Lower leg skin (tissue), 4 donors: Measurements from ENCODE around the gene RTN4RL2. TPM values are rescaled to one million over a fixed set of nuclear protein-coding genes. Genes with fewer than 3 reads are reported as not detected.

ENCODE experiments used
- DNase-seq, 2 donors: peaks; one replicate each; pipeline ENCODE4 v3.0.0-alpha.2; 2019; ENCODE audit warnings: low spot score in 2 of 2
- H3K4me3 ChIP-seq: fragments of 200-600 bp; sonication (generic); 2 replicates; pipeline ENCODE4 v1.5.1; 2017; ENCODE audit warnings: mild to moderate bottlenecking, low read depth; ENCODE audit not compliant: poor library complexity, severe bottlenecking
- CTCF ChIP-seq, 3 donors: fragments of 450-650 bp; IDR thresholded peaks; one replicate each; pipeline ENCODE4 v1.5.1; 2016; ENCODE audit warnings: antibody characterized with exemption in 3 of 3, mild to moderate bottlenecking in 3 of 3, moderate library complexity in 2 of 3
- POLR2A ChIP-seq, 2 donors: fragments of 450-650 bp; IDR thresholded peaks; one replicate each; pipeline ENCODE4 v1.6.1; 2016 to 2017; ENCODE audit warnings: antibody characterized with exemption in 2 of 2, mild to moderate bottlenecking in 1 of 2, moderate library complexity in 1 of 2
- WGBS, 2 donors: methylation state at CpG; one replicate each; pipeline ENCODE4 v1.1.5; 2018; 5-methylcytosine and 5-hydroxymethylcytosine counted together
- intact Hi-C: fragments of 100-400 bp; cut with DNase I; formaldehyde crosslinking; loops from one replicate; pipeline ENCODE4 v1.15.0; 2023; ENCODE audit warnings: low total_unique reads
- total RNA-seq, 4 donors: library from RNA; depleted of rRNA; stranded (reverse); fragments of >200 nt; gene quantifications; one replicate each; pipeline ENCODE4 v1.1.0, GENCODE V29; 2016

Gene RTN4RL2
- total RNA-seq, 4 donors from 2014 or later = 0.55 to 3.6 (median 2.3) TPM

- no peak overlapping the region for H3K4me3 ChIP-seq
- intact Hi-C loops = no loop called here
- DNase-seq = no peak
- WGBS, 2 donors = 29 to 52% methylated on average over 51 to 52 of the region's 52 CpGs
- TF ChIP-seq POLR2A (IDR thresholded peaks at IDR 0.05) = no peak
- no peak for TF ChIP-seq CTCF (IDR thresholded peaks at IDR 0.05)
Measured at GRCh38 chr11:57482782-57483561, 22.6 kb downstream of the RTN4RL2 start.

DNA sequence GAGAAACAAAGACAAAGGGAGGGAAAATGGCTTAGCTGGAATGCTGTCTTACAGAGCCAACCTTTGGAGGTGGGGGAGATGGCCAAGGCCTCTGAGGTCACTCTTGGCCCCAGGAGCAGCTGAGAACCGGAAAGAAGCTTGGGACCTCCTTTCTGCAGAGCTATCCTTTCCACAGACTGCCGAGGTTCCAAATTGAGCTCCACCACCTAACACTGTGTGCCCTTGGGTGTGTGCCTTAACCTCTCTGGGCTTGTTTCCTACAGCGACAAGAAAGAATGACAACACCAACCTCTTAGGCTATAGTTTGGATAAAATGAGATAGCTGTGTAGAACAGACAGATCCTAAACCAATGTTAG, 23.2 kb downstream of the RTN4RL2 start:
- intact Hi-C loops = no loop called here
- DNase-seq = no peak
- WGBS, 2 donors = 66% methylated on average over 3 of the region's 3 CpGs
- TF ChIP-seq CTCF (IDR thresholded peaks at IDR 0.05) (no peak), POLR2A (IDR thresholded peaks at IDR 0.05) (no peak)
- H3K4me3 ChIP-seq = no peak overlapping the region

GRCh38 chr11:57484141-57484710, 23.9 kb downstream of the RTN4RL2 start:
- 57 to 61% methylated on average over 7 of the region's 7 CpGs for WGBS, 2 donors
- no peak overlapping the region for H3K4me3 ChIP-seq
- intact Hi-C loops = no loop called here
- DNase-seq = no peak
- TF ChIP-seq POLR2A (IDR thresholded peaks at IDR 0.05) (no peak), CTCF (IDR thresholded peaks at IDR 0.05) (no peak)

DNA sequence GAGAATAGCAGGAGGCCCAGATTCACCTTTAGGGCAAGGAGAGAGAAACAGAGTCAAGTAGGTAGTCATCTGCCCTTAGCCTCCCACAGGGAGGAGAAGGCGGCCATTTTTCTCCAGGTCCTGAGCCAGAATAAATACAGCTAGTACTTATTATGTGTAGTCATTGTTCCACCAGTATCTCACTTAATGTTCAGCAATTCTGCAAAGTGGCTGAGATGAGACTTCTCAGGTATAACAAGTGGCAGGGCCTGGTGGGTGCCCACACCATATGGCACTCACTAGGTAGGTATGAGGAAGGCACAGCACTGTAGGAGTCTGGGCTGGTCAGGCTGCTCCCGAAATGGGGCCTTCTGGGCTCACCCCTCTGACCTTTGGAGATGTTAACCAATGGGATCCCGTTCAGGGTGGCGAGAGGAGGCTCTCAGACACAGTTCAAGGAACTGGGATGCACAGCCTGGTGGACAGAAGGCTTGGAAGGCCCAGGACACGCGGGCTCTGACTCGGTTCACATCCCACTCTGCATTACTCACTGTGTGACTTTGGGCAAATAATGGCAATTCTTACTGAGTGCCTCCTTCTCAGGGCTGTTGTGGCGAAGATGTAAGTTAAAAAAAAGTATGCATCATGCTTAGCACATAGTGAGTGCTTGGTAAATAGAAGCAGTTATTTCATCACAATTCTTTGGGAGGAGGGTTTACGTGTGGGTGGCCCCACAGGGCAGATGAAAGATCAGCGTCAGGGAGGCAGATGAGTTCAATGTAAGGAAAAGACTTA, 25.1 kb downstream of the RTN4RL2 start:
- intact Hi-C loops = no loop called here
- TF ChIP-seq CTCF (IDR thresholded peaks at IDR 0.05) = no peak
- TF ChIP-seq POLR2A (IDR thresholded peaks at IDR 0.05) = no peak
- DNase-seq = no peak
- 85 to 88% methylated on average over 10 of the region's 10 CpGs for WGBS, 2 donors
- no peak overlapping the region for H3K4me3 ChIP-seq

DNA sequence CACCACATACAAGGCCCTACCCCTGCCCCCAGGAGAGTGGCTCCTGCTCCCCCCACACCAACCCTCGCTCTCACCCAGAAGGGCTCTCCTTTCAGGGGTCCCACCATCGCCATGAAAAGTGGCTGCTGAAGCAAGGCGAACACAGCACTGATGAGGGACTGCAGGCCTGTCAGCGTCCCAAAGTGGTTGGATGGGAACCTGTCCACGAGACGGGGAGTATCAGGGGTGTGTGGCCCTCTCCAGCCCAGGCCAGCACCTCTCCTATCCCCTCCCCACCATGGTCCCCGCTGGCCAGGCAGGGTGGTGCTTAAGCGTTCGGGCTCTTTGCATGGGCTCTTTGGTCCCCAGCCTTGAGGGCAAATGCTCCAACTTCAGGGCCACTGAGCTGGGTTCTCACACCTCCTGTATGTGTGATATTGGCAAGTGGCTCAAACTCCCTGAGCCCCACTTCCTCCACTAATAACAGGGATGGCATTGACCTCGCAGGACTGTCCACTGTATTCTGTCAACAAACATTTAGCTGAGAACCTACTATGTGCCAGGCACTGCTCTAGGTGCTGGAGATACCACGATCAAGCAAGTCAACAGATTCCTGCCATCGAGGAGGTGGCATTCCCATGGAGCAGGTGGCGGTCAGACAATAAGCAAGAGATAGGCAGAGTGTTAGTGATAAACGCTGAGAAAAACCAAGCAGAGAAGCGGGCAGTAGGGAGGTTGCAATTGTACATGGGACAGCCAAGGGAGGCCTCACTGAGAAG, 26.9 kb downstream of the RTN4RL2 start:
- WGBS, 2 donors = 93 to 94% methylated on average over 13 to 15 of the region's 15 CpGs
- no peak for DNase-seq
- intact Hi-C loops = no loop called here
- no peak overlapping the region for H3K4me3 ChIP-seq
- no peak for TF ChIP-seq CTCF (IDR thresholded peaks at IDR 0.05)
- TF ChIP-seq POLR2A (IDR thresholded peaks at IDR 0.05) = no peak
